ENCODE measurements around the gene OTUD7B. TPM values are rescaled to one million over a fixed set of nuclear protein-coding genes. Genes with fewer than 3 reads are reported as not detected.

Gene OTUD7B
- total and polyA plus RNA-seq, 10 of the 15 experiments (the other 5 are each of a cell fraction or from before 2014, with no cell fraction given), result 1.7 to 24.9 (median 6.6) TPM

GRCh38 chr1:150006881-150007421, 3.6 kb downstream of the OTUD7B start:
- intact Hi-C loops (cut with micrococcal nuclease; ENCODE audit: unreplicated experiment), result loop anchor here (5.0 kb wide), 1 partner anchor 45 kb away; no protein-coding TSS in a partner anchor
- 96% methylated on average over 4 of the region's 4 CpGs for WGBS (ENCODE audit: insufficient coverage, insufficient replicate concordance, low lambda C conversion rate, missing lambda C conversion rate)
- Histone ChIP-seq H3K4me2 (ENCODE audit: control insufficient read depth, insufficient read depth) (0 out of 2 replicates have a peak overlapping the region, but pooled peaks have one; percentile 27), H3K27me3 (replicated peaks in 1 of 2; ENCODE audit: control insufficient read depth in 2 of 2, insufficient read depth in 2 of 2, low read length in 1 of 2) (no peaks in the 10 kb centered on the region), H4K20me1 (ENCODE audit: control insufficient read depth, insufficient read depth) (no peaks in the 10 kb centered on the region), H3K36me3 (ENCODE audit: control insufficient read depth in 2 of 2, insufficient read depth in 2 of 2, low read length in 1 of 2) (0 out of 4 replicates have a peak, but pooled peaks cover 0 to 4% of the 10 kb centered on the region in 2 experiments), H3K9me3 (replicated peaks; ENCODE audit: control insufficient read depth, insufficient read depth, low read length) (no peaks in the 10 kb centered on the region), H3K4me1 (ENCODE audit: control insufficient read depth, insufficient read depth, low read length) (no peaks in the 10 kb centered on the region), H3K27ac (ENCODE audit: control insufficient read depth, insufficient read depth) (no peak overlapping the region), H3K79me2 (ENCODE audit: control insufficient read depth, insufficient read depth, low read length) (peaks cover 30% of the 10 kb centered on the region), H3K9ac (ENCODE audit: control insufficient read depth, insufficient read depth, low read length) (no peak overlapping the region), H3K4me3 (no peak overlapping the region), H2AFZ (ENCODE audit: control insufficient read depth, low read depth, low read length) (no peak overlapping the region)
- ChIA-PET RAD21 (ENCODE audit: unreplicated experiment) (no interaction called here), CTCF (interaction anchor here (2.0 to 2.2 kb wide), 2 partner anchors 10 to 45 kb away, joined by 9 to 10 read pairs; no protein-coding TSS in a partner anchor), POLR2A (no interaction called here), SMC1A (ENCODE audit: uncharacterized antibody, unreplicated experiment) (interaction anchor here (2.2 to 8.5 kb wide), 2 partner anchors 10 to 45 kb away, joined by 6 to 73 read pairs; no protein-coding TSS in a partner anchor)
- TF ChIP-seq ASH2L (IDR thresholded peaks at IDR 0.05; ENCODE audit: borderline replicate concordance, low read depth) (no peak), MEF2B (IDR thresholded peaks at IDR 0.05; ENCODE audit: partially characterized antibody, poor library complexity, severe bottlenecking) (no peak)
- DNase-seq (ENCODE audit: low read depth, low spot score) (no peak), ATAC-seq (no peak), FAIRE-seq (no peak)
- in situ Hi-C loops (cut with MboI), result no loop called here
- BruUV-seq (replicated peaks), result no TSS peak

- ChIA-PET POLR2A (no interaction called here), CTCF (interaction anchor here (1.2 kb wide), 1 partner anchor 163 kb away, joined by 3 read pairs; no protein-coding TSS in a partner anchor), SMC1A (ENCODE audit: uncharacterized antibody, unreplicated experiment) (interaction anchor here (8.5 kb wide), 1 partner anchor 8 kb away, joined by 73 read pairs; no protein-coding TSS in a partner anchor), RAD21 (ENCODE audit: unreplicated experiment) (interaction anchor here (0.6 kb wide), 1 partner anchor 45 kb away, joined by 3 read pairs; no protein-coding TSS in a partner anchor)
- no peak overlapping the region for H3K4me3 ChIP-seq
- intact Hi-C loops (cut with micrococcal nuclease; ENCODE audit: unreplicated experiment) (loop anchor here (5.0 kb wide), 1 partner anchor 43 kb away; no protein-coding TSS in a partner anchor), in situ Hi-C loops (cut with MboI) (no loop called here)
- no peaks in the 10 kb centered on the region for H3K4me1 ChIP-seq (ENCODE audit: control insufficient read depth, insufficient read depth, low read length)
- no peak overlapping the region for H3K9ac ChIP-seq (ENCODE audit: control insufficient read depth, insufficient read depth, low read length)
- no peak overlapping the region for H3K27ac ChIP-seq (ENCODE audit: control insufficient read depth, insufficient read depth)
- no peaks in the 10 kb centered on the region for H4K20me1 ChIP-seq (ENCODE audit: control insufficient read depth, insufficient read depth)
- WGBS (ENCODE audit: insufficient coverage, insufficient replicate concordance, low lambda C conversion rate, missing lambda C conversion rate), result 93% methylated on average over 2 of the region's 2 CpGs
- H3K4me2 ChIP-seq (ENCODE audit: control insufficient read depth, insufficient read depth), result no peak overlapping the region
- no peaks in the 10 kb centered on the region for H3K9me3 ChIP-seq (replicated peaks; ENCODE audit: control insufficient read depth, insufficient read depth, low read length)
- H3K27me3 ChIP-seq (replicated peaks in 1 of 2; ENCODE audit: control insufficient read depth in 2 of 2, insufficient read depth in 2 of 2, low read length in 1 of 2), result no peaks in the 10 kb centered on the region
- BruUV-seq (replicated peaks), result no TSS peak
- FAIRE-seq (no peak), DNase-seq (ENCODE audit: low read depth, low spot score) (no peak), ATAC-seq (no peak)
- H2AFZ ChIP-seq (ENCODE audit: control insufficient read depth, low read depth, low read length), result no peak overlapping the region
- peaks cover 30% of the 10 kb centered on the region for H3K79me2 ChIP-seq (ENCODE audit: control insufficient read depth, insufficient read depth, low read length)
- TF ChIP-seq MTA2 (IDR thresholded peaks at IDR 0.05; ENCODE audit: low read depth) (no peak), MYB (IDR thresholded peaks at IDR 0.05; ENCODE audit: borderline replicate concordance, low read depth, low read length) (no peak), ZZZ3 (IDR thresholded peaks at IDR 0.05; ENCODE audit: control insufficient read depth, insufficient read length, low read depth) (no peak), BCLAF1 (IDR thresholded peaks at IDR 0.05) (no peak), RBBP5 (conservative IDR thresholded peaks at IDR 0.05) (no peak), ZNF384 (IDR thresholded peaks at IDR 0.05; ENCODE audit: borderline replicate concordance, low read depth, low read length) (no peak), E2F4 (IDR thresholded peaks at IDR 0.05; ENCODE audit: low read depth, low read length) (no peak), HDAC2 (IDR thresholded peaks at IDR 0.05) (no peak), PAX8 (IDR thresholded peaks at IDR 0.05) (no peak), FOXM1 (IDR thresholded peaks at IDR 0.05; ENCODE audit: low read depth, low read length) (no peak), NFYB (IDR thresholded peaks at IDR 0.05; ENCODE audit: insufficient read depth, low read depth, low read length) (no peak)
- H3K36me3 ChIP-seq (ENCODE audit: control insufficient read depth in 2 of 2, insufficient read depth in 2 of 2, low read length in 1 of 2), result 0 out of 4 replicates have a peak, but pooled peaks cover 0 to 4% of the 10 kb centered on the region in 2 experiments
Measured at GRCh38 chr1:150005606-150006005, 4.9 kb downstream of the OTUD7B start.
